Fibroblast of the conjunctiva (primary cell): ENCODE measurements around the gene MTG1.

Source experiments
- DNase-seq: peaks from one replicate; pipeline ENCODE4 v3.0.0-alpha.2; 2010; ENCODE audit warnings: low read depth

Gene MTG1

DNA sequence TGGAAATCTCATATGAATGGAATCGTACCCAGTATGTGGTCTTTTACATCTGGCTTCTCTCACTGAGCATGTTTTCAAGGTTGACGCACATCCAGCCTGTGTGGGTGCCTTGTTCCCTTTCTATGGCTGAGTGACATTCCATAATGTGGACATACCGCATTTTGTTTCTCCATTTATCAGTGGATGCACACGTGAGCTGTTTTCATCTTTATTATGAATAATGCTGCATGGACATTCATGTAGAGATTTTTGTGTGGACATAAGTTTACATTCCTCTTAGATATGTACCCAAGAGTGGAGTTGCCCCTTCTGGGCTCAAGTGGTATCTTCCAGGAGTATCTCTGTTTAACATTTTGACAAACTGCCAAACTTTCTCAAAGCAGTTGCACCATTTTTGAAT is 58.5 kb downstream of the MTG1 start:
- DNase-seq = no peak

DNA sequence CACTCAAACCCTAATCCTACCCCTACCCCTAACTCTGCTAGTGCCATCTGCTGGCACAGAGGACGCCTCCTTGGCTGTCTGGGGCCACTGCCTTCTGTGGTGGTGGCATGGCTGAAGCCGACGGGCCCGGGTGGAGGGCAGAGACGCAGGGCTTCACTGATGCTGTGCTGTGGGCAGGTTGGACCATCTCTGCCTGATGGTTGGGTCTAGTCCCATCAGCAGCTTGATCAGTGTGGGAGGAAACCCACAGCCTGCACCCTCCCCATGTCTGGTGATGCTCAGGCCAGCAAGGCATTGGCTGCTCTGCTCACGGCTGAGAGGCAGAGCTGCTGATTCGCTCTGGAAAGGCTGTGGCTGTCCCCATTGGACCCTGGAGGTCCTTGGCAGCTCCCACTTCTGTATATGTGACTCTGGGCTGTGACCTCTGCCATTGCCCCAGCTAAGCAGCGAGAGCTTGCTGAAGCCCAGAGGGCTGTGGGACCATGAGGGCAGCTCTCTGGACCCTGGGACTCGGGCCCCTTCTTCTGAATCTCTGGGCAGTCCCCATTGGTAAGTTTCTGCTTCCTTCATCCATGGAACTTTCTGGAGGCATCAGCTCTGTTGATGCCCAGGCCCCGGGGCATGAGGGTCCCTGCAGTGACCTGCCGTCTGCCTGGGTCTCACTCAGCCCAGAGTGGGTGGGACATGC is 59.7 kb downstream of the MTG1 start, which contains the start of gene SCART1:
Gene SCART1, plus strand, starts transcription at position 430 of the 688 bp plus-strand sequence. Its CDS starts 53 bp downstream, at position 483.
- no peak for DNase-seq

DNA sequence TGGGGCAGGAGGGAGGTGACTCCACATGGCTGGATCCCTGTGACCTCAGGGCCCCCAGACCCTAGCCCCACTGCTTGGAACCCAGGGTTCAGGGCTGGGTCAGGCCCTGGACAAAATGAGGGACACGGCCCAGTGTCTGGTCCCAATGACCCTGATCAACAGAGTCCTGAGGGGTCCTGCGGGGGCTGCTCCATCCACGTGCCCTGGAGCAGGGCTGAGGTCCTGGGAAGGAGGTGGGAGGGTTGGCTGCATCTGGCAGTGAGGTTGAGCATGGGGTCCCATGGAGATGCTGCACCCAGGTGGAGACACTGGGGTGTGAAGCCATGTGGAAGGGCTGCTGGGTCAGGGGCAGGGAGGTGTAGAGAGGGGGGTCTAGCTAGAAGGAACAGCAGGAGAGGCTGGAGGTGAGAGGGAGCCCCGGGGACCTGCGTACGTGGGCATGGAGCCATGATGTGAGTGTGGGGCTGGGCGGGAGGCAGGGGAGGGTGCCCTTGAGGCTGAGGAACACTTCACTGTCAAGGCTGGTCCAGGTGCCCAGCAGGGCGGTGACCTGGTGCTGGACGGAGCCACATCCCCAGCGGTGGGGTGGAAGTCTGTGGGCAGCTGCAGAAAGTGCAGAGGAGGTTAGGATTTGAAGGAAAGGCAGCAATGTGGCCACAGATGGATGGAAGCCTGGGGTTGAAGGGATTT is 60.4 kb downstream of the MTG1 start:
- no peak for DNase-seq

DNA sequence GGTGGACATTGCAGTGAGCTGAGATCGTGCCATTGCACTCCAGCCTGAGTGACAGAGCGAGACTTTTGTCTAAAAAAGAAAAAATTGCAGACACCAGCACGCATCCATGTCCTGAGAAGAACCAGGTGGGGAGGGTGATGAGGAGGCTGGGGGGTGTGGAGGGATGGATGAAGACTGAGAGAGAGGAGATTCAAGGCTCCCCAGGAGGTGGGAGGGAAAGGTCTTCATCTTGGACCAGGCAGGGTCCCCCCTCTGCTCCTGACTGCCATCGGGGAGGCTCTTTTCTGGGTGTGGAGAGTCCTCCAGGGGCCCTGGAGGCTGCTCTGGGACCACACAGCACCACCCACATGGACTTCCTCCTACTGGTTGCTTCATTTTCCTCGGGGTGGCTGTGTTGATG is 61.2 kb downstream of the MTG1 start:
- DNase-seq = no peak

DNA sequence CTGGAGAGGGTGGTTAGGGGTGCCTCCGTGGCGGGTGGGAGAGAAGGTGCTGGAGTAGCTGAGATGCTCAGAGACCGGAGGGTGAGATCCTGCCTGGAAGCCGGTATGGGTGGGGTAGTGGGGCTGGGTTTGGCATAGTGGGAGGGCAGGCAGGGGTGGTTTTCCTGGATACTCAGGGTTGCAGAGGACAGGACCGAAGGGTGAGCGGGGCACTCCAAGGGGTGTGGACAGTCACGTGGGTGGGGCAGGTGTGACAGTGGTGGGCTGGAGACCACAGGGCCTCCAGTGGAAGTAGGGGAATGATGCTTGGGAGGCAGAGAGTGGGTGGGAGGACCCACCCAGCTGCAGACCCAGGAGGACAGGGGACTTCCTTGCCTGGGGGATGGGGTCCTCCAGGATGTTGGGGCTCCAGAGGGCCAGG is 61.7 kb downstream of the MTG1 start:
- no peak for DNase-seq

DNA sequence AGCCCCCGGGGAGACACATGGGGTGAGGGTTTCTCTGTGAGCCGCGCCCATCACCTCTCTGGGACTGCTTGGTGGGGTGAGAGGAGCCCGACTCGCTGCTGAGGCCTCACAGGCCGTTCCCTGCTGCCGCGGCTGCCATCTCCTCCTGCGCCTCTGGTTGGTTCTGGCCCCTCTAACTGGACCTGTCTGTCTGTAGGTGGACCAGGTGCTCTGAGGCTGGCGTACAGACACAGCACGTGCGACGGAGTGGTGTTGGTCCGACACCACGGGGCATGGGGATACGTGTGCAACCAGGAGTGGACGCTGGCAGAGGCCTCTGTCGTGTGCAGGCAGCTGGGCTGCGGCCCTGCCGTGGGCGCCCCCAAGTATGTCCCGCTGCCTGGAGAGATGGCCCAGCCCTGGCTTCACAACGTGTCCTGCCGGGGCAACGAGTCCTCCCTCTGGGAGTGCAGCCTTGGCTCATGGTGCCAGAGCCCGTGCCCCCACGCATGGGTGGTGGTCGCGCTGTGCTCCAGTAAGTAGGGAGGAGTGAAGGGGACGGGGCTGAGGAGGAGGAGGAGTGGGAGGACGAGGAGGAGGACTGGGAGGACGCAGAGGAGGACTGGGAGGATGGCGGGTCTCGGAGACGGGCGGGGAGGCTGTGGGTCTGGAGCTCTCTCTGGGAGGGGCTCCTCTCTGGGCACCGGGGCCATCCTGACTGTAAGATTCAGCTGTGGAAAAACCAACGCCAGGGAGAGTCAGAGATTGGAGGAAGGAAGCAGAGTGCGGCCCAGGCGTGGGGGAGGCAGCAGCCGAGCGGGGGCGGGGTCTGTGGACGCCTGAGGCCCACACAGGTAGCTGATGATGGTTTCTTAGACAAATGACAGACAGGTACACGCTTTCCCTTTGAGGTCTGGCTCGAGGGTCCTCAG is 62.3 kb downstream of the MTG1 start:
- no peak for DNase-seq

DNA sequence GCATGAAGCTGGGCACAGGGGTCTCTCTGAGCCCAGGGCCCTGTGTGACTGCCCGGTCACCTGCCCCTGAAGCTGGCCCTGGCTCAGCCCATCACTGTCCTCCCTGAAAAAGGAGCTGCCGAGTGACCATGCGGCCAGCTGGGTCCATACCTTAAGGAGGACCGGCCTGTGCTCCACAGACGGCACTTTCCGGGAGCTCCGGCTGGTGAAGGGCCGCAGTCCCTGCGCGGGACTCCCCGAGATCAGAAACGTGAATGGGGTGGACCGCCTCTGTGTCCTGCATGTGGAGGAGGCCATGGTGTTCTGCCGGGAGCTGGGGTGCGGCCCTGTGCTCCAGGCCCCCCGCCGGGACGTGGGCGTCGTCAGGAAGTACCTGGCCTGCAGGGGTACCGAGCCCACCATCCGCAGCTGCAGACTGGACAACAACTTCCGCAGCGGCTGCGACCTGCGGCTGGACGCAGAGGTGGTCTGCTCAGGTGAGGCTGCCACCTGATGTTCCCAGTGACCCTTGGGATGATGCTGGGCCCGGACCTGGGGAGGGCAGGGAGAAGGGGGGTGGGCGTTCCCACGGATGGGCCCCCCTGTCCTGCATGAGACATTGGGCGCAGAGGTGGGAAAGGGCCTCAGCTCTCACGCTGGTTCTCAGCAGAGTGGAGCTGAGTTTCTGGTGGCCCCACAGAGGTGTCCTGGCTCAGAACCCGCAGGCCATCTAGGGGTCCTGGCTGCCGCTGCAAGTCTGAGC is 63.3 kb downstream of the MTG1 start:
- no peak for DNase-seq

DNA sequence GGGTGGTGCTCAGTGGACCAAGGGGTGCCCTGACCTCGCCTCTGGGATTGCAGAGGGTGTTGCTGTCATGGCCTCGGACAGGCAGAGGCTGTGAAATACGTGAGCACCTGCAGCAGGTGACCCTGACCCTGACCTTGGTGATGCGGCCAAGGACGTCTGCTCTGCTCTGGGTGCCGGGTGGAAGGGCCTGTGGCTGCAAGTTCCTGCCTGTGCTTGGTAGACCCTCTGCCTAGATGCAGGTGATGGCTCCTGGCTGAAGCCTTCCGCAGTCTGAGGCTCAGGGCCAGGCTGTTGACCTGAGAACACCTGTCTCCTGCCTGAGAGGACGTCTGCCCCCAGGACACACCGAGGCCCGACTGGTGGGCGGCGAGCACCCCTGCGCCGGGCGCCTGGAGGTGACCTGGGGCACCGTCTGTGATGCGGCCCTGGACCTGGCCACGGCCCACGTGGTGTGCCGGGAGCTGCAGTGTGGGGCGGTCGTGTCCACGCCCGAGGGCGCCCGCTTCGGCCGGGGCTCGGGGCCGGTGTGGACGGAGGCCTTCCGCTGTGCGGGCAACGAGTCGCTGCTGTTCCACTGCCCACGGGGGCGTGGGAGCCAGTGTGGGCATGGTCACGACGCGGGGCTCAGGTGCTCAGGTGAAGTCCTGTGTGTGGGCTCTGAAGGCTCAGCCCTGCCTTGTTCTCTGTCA is 64.2 kb downstream of the MTG1 start:
- no peak for DNase-seq

DNA sequence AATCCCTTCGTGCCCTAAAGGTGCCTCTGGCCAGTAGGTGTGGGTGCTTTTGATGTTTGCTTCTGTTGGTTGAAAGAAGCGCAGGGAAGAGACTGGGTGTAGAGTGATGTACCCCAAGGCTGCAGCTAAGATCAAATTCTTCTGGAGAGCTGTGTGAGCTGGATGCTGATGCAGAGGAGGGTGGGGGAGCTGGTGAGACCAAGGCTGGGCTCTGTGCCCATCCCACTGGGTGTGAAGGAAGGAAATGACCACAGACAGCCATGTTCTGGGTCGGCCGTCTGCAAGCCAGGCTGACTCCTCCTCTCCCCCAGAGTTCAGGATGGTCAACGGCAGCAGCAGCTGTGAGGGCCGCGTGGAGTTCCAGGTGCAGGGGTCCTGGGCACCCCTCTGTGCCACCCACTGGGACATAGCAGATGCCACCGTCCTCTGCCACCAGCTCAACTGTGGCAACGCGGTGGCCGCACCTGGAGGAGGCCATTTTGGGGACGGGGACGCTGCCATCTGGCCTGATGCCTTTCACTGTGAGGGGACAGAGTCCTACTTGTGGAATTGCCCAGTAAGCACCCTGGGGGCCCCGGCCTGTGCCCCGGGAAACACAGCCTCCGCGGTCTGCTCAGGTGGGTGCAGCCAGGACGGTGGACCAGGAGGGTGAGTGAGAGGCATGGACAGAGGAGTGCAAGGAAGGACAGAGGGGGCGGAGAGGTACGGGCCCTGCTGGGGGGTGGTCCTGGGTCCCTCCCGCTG is 64.9 kb downstream of the MTG1 start:
- no peak for DNase-seq

DNA sequence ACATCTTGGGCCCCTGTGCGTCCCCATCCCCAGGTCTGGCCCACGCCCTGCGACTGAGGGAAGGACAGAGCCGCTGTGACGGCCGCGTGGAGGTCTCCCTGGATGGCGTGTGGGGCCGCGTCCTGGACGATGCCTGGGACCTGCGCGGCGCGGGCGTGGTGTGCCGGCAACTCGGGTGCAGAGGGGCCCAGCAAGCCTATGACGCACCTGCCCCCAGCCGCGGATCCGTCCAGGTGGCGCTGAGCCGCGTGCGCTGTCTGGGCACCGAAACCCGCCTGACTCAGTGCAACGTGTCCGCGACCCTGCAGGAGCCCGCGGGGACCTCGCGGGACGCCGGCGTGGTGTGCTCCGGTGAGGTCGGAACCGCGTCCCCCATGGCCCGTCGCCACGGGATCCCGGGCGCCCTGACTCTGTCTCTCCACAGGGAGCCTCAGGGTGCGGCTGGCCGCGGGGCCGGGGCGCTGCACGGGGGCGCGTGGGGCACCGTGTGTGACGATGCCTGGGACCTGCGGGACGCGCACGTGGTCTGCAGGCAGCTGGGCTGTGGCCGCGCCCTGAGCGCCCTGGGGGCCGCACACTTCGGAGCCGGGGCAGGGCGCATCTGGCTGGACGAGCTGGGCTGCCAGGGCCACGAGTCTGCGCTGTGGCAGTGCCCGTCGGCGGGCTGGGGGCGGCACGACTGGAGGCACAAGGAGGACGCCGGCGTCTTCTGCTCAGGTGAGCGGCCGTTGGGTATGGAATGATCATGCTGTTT is 65.7 kb downstream of the MTG1 start:
- DNase-seq = no peak

DNA sequence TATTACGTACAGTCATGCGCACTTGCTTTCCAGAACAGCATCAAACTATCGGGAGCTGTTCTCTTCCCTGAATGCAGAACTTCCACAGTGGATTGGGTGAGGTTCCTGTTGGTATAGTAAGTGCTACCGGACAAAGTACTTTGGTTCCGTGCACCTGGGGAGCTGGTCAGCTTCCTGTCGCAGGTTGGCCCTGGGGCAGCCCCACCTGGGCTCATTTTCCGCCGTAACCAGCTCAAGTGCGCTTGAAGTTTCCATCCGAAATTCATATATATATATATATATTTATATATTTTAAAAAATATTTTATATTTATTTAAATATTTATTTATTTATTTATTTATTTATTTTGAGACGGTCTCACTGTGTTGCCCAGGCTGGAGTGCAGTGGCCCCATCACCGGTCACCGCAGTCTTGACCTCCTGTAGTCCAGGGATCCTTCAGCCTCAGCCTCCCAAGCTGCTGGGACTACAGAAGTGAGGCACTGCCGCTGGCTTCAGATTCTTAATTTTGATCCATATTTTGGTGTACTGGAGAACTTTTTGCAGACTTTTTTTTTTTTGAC is 66.3 kb downstream of the MTG1 start:
- no peak for DNase-seq

DNA sequence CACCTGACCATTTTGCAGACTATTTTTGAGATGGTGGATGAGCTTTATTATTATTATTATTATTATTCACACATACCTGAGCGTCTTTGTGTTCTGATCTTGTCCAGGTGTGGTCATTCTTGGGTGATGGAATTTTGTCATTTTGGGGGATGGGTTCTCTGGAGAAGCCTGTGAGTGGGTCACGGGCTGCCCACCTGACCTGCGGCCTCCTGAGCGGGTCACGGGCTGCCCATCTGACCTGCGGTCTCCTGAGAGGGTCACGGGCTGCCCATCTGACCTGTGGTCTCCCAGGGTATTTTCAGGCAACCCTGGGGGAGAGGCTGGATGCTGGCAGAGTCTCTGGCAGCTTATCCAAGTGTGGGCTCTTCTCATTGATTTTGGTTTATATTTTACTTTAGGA is 67.1 kb downstream of the MTG1 start:
- DNase-seq = no peak

DNA sequence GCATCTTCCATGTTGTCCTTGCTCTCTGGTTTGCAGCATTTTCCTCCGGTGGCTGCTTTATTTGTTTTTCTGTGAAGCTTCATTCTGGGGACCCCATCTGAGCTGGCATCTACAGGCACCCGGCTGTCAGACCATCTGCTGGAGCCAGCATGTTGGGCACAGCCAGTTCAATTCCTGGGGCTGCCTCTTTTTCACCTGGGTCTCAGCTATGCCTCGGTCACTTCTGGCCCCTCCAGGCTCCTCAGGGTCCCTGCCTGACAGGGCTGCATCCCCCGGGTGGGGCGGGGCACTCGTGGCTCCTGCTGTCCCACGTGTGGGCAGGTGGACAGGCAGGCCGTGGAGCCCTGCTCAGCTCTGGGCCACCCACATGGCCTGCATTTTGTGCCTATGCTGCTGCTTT is 67.9 kb downstream of the MTG1 start:
- no peak for DNase-seq

DNA sequence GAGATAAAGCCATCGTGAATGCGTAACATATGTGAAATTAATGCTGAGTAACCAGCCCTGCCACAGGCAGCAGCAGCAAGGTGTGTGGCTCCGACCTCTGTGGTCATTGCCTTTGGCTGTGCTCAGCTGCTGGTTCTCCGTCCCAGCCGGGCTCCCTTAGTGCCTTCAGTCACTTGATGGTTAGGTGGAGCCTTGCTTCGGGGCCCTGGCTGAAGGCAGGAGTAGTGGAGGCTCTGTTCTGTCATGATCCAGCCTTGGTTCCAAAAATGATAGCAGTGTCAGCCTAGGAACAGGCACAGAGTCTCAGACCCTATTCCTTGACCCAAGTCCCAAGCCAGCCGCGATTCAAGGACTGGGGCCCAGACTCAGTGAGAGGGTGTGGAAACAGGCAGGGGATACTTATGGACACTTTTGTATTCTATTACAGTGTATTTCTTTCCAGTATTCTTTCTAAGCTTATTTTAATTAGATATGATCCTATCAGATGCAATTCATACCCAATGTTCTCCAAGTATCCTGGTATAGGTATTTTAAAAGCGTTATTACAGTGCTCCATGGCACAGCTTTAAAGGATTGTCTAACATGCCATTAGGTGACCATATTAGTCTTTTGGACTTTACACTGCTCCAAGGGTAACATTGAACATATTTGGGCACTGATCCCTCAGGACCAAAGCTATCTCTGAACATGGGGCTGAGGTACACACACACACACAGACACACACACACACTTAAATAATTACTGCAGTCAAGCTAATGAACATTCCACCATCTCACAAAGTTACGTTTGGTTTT is 68.8 kb downstream of the MTG1 start:
- DNase-seq = no peak

DNA sequence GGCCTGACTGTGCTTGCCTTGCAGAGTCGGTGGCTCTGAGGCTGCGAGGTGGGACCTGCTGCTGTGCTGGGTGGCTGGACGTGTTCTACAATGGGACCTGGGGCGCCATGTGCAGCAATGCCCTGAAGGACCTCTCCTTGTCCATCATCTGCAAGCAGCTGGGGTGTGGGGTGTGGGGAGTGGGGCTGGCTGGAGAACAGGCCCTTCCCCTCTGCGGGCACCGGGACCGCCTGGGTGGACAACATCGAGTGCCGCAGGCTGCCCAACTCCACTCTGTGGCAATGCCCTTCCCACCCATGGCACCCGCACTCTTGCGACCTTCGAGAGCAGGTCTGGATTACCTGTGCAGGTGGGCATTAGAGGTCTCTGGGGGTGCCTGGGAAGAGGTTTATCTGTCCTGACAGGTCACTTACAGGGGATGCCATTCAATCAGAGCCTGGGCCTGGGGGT is 70.7 kb downstream of the MTG1 start:
- no peak for DNase-seq

DNA sequence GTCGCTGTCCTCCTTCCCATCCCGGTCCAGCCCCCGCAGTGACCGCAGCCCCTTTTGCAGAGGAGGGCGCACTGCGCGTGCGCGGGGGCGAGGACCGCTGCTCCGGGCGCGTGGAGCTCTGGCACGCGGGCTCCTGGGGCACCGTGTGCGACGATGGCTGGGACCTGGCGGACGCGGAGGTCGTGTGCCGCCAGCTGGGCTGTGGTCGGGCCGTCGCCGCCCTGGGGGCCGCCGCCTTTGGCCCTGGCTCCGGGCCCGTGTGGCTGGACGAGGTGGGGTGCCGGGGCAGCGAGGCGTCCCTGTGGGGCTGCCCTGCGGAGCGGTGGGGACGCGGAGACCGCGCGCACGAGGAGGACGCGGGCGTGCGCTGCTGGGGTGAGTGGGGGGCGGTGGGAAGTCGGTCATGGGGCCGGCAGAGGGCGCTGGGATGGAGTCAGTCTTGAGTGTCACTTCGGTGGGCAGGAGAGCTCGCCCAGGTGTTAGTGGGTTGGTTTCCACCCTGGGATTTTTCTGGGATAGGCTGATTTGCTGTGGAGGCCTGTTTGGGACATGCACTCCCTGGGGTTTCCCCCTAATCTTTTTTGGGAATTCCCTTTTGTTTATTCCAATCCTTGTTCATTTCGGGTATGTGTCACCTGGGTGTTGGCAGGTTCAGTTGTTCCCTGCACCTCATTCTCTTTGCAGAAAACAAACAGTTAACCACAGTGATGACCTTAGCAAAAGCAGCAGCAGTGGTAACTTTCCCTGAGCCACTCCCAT is 71.4 kb downstream of the MTG1 start:
- DNase-seq = no peak

DNA sequence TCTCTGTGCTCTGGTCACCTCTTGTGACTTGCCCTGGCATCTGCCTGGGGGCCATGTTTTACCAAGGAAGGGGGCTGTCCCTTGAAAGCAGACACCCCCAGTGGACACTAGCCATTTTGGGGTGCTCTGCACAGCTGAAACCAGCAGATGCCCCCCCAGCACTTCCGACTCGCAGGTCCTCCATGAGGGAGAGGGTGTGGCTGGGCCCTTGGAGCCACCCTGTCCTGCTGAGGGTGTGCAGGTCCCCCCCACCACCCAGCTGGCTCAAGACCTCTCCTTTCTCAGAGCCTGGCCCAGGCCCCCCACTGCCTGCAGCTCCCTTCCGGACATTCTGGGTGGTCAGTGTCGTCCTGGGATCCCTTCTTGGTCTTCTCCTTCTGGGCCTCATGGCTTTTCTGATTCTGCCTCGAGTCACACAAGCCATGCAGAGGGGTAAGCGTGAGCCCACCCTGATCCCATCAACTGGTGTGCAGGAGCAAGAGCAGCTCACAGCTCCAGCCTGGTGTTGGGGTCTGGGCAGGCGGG is 72.1 kb downstream of the MTG1 start:
- DNase-seq = no peak
